SH-SY5Y (cell line): ENCODE measurements around the gene GRAP2.

Source experiments
- GATA2 ChIP-seq: IDR thresholded peaks from 2 replicates; pipeline ENCODE4 v1.6.1; 2011; ENCODE audit warnings: mild to moderate bottlenecking, low read depth, low read length
- GATA3 ChIP-seq: IDR thresholded peaks from 2 replicates; pipeline ENCODE4 v1.6.1; 2011; ENCODE audit warnings: low read depth, mild to moderate bottlenecking, low read length, moderate library complexity

The GRAP2 gene

GRCh38 chr22:40009292-40009774 lies 108.4 kb downstream of the GRAP2 start:
- TF ChIP-seq GATA3, result no peak
- no peak for TF ChIP-seq GATA2

GRCh38 chr22:40009951-40010671 lies 109.2 kb downstream of the GRAP2 start:
- no peak for TF ChIP-seq GATA3
- no peak for TF ChIP-seq GATA2

- TF ChIP-seq GATA2, result no peak
- TF ChIP-seq GATA3, result no peak
Measured at GRCh38 chr22:40010746-40011145, 109.9 kb downstream of the GRAP2 start.

- TF ChIP-seq GATA2, result no peak
- TF ChIP-seq GATA3, result no peak
Measured at GRCh38 chr22:40014667-40015248, 113.9 kb downstream of the GRAP2 start.

GRCh38 chr22:40015358-40015976 lies 114.6 kb downstream of the GRAP2 start:
- TF ChIP-seq GATA2 (no peak), GATA3 (no peak)

GRCh38 chr22:40018051-40018450 lies 117.2 kb downstream of the GRAP2 start:
- no peak for TF ChIP-seq GATA3
- no peak for TF ChIP-seq GATA2

- no peak for TF ChIP-seq GATA3
- TF ChIP-seq GATA2, result no peak
Measured at GRCh38 chr22:40019100-40019499, 118.2 kb downstream of the GRAP2 start.

- no peak for TF ChIP-seq GATA2
- TF ChIP-seq GATA3, result no peak
Measured at GRCh38 chr22:40020956-40021355, 120.1 kb downstream of the GRAP2 start.

GRCh38 chr22:40021401-40022000 lies 120.6 kb downstream of the GRAP2 start:
- TF ChIP-seq GATA3 (no peak), GATA2 (no peak)

- TF ChIP-seq GATA2 (no peak), GATA3 (no peak)
Measured at GRCh38 chr22:40022536-40023240, 121.8 kb downstream of the GRAP2 start.
